ENCODE data around the gene INPP5E. TPM values are rescaled to one million over a fixed set of nuclear protein-coding genes. Genes with fewer than 3 reads are reported as not detected.

INPP5E gene
- total and polyA plus RNA-seq, 2 donors (not counting 1 experiment from before 2014, with no cell fraction given): 31.0 to 33.1 TPM

DNA sequence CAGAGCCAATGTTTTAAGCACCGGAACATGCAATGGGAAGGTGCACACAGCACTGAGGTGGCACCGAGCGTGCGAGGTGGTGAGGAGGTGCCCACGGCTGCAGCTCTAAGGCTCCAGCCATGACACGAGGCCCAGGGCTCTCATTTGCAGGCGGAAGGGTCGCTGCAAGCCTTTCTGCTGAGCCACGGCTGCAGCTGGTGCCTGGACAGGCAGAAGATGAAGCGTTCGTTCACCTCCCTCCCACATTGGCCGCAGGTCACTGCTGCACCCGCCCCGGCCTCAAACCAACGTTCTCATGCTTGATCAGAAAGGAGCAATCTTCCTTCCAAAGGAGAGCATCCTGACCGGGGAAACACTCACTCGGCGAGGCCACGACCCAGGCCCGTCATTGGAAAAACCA lies 4.5 kb upstream of the INPP5E start:
- peaks cover 5% of the 10 kb centered on the region for H3K4me1 Mint-ChIP-seq
- peaks cover 4 to 9% of the 10 kb centered on the region in 2 donors for H3K4me1 ChIP-seq (ENCODE audit: control insufficient read depth in 2 of 2, insufficient read depth in 2 of 2, low read length in 2 of 2)

DNA sequence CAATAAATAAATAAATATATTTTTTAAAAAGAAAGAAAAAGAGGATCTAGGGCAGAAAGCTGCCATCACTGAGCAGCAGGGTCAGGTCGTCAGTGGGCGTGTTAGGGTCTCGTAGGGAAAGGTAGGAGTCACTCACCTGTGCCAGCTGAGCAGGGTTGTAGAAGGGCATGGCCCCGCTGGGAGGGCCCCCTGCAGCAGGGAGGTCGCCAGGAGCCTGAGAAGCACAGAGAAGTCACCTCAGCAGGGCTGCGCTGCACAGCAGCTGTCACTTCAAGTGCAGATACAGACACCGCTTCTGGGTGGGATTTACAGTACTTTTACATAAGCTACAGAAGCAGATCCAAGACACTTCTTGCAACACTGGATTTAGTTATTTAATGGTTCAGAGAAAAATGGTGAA lies 4.0 kb upstream of the INPP5E start:
- no peak for TF ChIP-seq EZH2 (IDR thresholded peaks at IDR 0.05; ENCODE audit: borderline replicate concordance, insufficient read depth, low read depth, low read length, poor library complexity, severe bottlenecking)
- TF ChIP-seq, protein P1, sequence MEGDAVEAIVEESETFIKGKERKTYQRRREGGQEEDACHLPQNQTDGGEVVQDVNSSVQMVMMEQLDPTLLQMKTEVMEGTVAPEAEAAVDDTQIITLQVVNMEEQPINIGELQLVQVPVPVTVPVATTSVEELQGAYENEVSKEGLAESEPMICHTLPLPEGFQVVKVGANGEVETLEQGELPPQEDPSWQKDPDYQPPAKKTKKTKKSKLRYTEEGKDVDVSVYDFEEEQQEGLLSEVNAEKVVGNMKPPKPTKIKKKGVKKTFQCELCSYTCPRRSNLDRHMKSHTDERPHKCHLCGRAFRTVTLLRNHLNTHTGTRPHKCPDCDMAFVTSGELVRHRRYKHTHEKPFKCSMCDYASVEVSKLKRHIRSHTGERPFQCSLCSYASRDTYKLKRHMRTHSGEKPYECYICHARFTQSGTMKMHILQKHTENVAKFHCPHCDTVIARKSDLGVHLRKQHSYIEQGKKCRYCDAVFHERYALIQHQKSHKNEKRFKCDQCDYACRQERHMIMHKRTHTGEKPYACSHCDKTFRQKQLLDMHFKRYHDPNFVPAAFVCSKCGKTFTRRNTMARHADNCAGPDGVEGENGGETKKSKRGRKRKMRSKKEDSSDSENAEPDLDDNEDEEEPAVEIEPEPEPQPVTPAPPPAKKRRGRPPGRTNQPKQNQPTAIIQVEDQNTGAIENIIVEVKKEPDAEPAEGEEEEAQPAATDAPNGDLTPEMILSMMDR (IDR thresholded peaks at IDR 0.05): no peak
- Histone ChIP-seq H3K79me2 (ENCODE audit: control insufficient read depth, insufficient read depth, low read length) (peaks cover 9% of the 10 kb centered on the region), H3K36me3 (replicated peaks in 1 of 2; ENCODE audit: control extremely low read depth in 1 of 2, control insufficient read depth in 1 of 2, extremely low read depth in 1 of 2, insufficient read depth in 2 of 2, low read length in 1 of 2) (peaks cover 2 to 51% of the 10 kb centered on the region in 2 experiments), H3K4me3 (ENCODE audit: control extremely low read depth in 1 of 5, extremely low read depth in 1 of 5, insufficient read depth in 1 of 5, low read depth in 2 of 5, low read length in 4 of 5) (no peak overlapping the region), H4K20me1 (ENCODE audit: control insufficient read depth, insufficient read depth, low read length, poor library complexity, severe bottlenecking) (peaks cover 23% of the 10 kb centered on the region), H3K4me1 (ENCODE audit: control insufficient read depth in 2 of 2, insufficient read depth in 2 of 2, low read length in 2 of 2) (peaks cover 4 to 9% of the 10 kb centered on the region in 2 donors), H2AFZ (ENCODE audit: insufficient read depth, low read depth, low read length, poor library complexity, severe bottlenecking) (no peak overlapping the region), H3K9me3 (ENCODE audit: control extremely low read depth in 1 of 3, control insufficient read depth in 2 of 3, insufficient read depth in 1 of 3, low read length in 2 of 3) (no peaks in the 10 kb centered on the region), H3K4me2 (replicated peaks; ENCODE audit: low read depth, low read length, poor library complexity, severe bottlenecking) (no peak overlapping the region), H3K9ac (ENCODE audit: low read length) (no peak overlapping the region), H3K27me3 (replicated peaks in 1 of 4; ENCODE audit: control extremely low read depth in 1 of 4, control insufficient read depth in 3 of 4, insufficient read depth in 4 of 4, low read length in 3 of 4) (no peaks in the 10 kb centered on the region), H3K27ac (ENCODE audit: low read length in 2 of 2) (no peak overlapping the region)
- ChIA-PET CTCF (no interaction called here), POLR2A (interaction anchor here (0.6 kb wide), 1 partner anchor 57 kb away, joined by 3 read pairs; no protein-coding TSS in a partner anchor)
- intact Hi-C loops (cut with micrococcal nuclease): no loop called here
- WGBS (ENCODE audit: insufficient coverage): 100% methylated on average over 6 of the region's 7 CpGs
- no peaks in the 10 kb centered on the region for H3K27me3 Mint-ChIP-seq
- peaks cover 6% of the 10 kb centered on the region for H3K4me1 Mint-ChIP-seq
- DNase-seq (no peak), ATAC-seq (ENCODE audit: low read depth) (no peak)
- H3K4me3 Mint-ChIP-seq: no peak overlapping the region
- no peaks in the 10 kb centered on the region for H3K9me3 Mint-ChIP-seq (ENCODE audit: insufficient read depth)
- no peak overlapping the region for H3K27ac Mint-ChIP-seq

More for the DNA sequence above, 4.5 kb upstream of the INPP5E start:
- Histone ChIP-seq H3K9ac (ENCODE audit: low read length) (no peak overlapping the region), H3K36me3 (replicated peaks in 1 of 2; ENCODE audit: control extremely low read depth in 1 of 2, control insufficient read depth in 1 of 2, extremely low read depth in 1 of 2, insufficient read depth in 2 of 2, low read length in 1 of 2) (peaks cover 6 to 55% of the 10 kb centered on the region in 2 experiments), H2AFZ (ENCODE audit: insufficient read depth, low read depth, low read length, poor library complexity, severe bottlenecking) (no peak overlapping the region), H3K27ac (ENCODE audit: low read length in 2 of 2) (no peak overlapping the region), H3K79me2 (ENCODE audit: control insufficient read depth, insufficient read depth, low read length) (peaks cover 4% of the 10 kb centered on the region), H3K27me3 (replicated peaks in 1 of 4; ENCODE audit: control extremely low read depth in 1 of 4, control insufficient read depth in 3 of 4, insufficient read depth in 4 of 4, low read length in 3 of 4) (no peaks in the 10 kb centered on the region), H3K4me2 (replicated peaks; ENCODE audit: low read depth, low read length, poor library complexity, severe bottlenecking) (no peak overlapping the region), H4K20me1 (ENCODE audit: control insufficient read depth, insufficient read depth, low read length, poor library complexity, severe bottlenecking) (peaks cover 19% of the 10 kb centered on the region), H3K4me3 (ENCODE audit: control extremely low read depth in 1 of 5, extremely low read depth in 1 of 5, insufficient read depth in 1 of 5, low read depth in 2 of 5, low read length in 4 of 5) (no peak overlapping the region), H3K9me3 (ENCODE audit: control extremely low read depth in 1 of 3, control insufficient read depth in 2 of 3, insufficient read depth in 1 of 3, low read length in 2 of 3) (no peaks in the 10 kb centered on the region)
- no peaks in the 10 kb centered on the region for H3K27me3 Mint-ChIP-seq
- TF ChIP-seq EZH2 (IDR thresholded peaks at IDR 0.05; ENCODE audit: borderline replicate concordance, insufficient read depth, low read depth, low read length, poor library complexity, severe bottlenecking): no peak
- TF ChIP-seq, protein P1 (IDR thresholded peaks at IDR 0.05): no peak
- H3K9me3 Mint-ChIP-seq (ENCODE audit: insufficient read depth): no peaks in the 10 kb centered on the region
- intact Hi-C loops (cut with micrococcal nuclease): no loop called here
- ChIA-PET CTCF (no interaction called here), POLR2A (no interaction called here)
- H3K4me3 Mint-ChIP-seq: no peak overlapping the region
- no peak overlapping the region for H3K27ac Mint-ChIP-seq
- no peak for ATAC-seq (ENCODE audit: low read depth)
- WGBS (ENCODE audit: insufficient coverage): 95% methylated on average over 20 of the region's 20 CpGs
- DNase-seq: no peak
